ENCODE measurements around the gene VEGFB. TPM values are rescaled to one million over a fixed set of nuclear protein-coding genes. Genes with fewer than 3 reads are reported as not detected.

VEGFB gene
- total and polyA plus RNA-seq, 9 donors = 54.0 to 109 (median 92.1) TPM

- H3K27ac ChIP-seq (ENCODE audit: low read length) = no peak within 1 kb of the TSS
- WGBS (ENCODE audit: insufficient coverage) = under 1% methylated on average over 73 of the region's 75 CpGs
- H3K4me1 ChIP-seq (ENCODE audit: control insufficient read depth, insufficient read depth, low read length) = peaks cover 52% of the 10 kb centered on the region
- H3K27me3 ChIP-seq (ENCODE audit: control insufficient read depth, insufficient read depth, low read length) = no peaks in the 10 kb centered on the region
- no peak for DNase-seq
- no peaks in the 10 kb centered on the region for H3K9me3 ChIP-seq (replicated peaks; ENCODE audit: control insufficient read depth, low read depth, low read length)
- H3K4me3 ChIP-seq (ENCODE audit: low read length) = peak within 1 kb of the TSS; percentile 75
- H3K36me3 ChIP-seq (ENCODE audit: control insufficient read depth, insufficient read depth, low read length) = peaks cover 15% of the 10 kb centered on the region
Measured at GRCh38 chr11:64251016-64251752, 16.8 kb downstream of the VEGFB start, which contains the start of gene PLCB3. Gene PLCB3 (plus strand): TSS chr11:64251530. CDS start chr11:64251650, 120 bp downstream.

GRCh38 chr11:64251753-64252002 is 17.3 kb downstream of the VEGFB start:
- WGBS (ENCODE audit: insufficient coverage) = 0% methylated on average over 18 of the region's 18 CpGs
- Histone ChIP-seq H3K27me3 (ENCODE audit: control insufficient read depth, insufficient read depth, low read length) (no peaks in the 10 kb centered on the region), H3K9me3 (replicated peaks; ENCODE audit: control insufficient read depth, low read depth, low read length) (no peaks in the 10 kb centered on the region), H3K4me3 (ENCODE audit: low read length) (peak overlapping the region; percentile 75), H3K27ac (ENCODE audit: low read length) (no peak overlapping the region), H3K36me3 (ENCODE audit: control insufficient read depth, insufficient read depth, low read length) (peaks cover 20% of the 10 kb centered on the region), H3K4me1 (ENCODE audit: control insufficient read depth, insufficient read depth, low read length) (peaks cover 52% of the 10 kb centered on the region)
- no peak for DNase-seq

- H3K27me3 ChIP-seq (ENCODE audit: control insufficient read depth, insufficient read depth, low read length) = no peaks in the 10 kb centered on the region
- H3K9me3 ChIP-seq (replicated peaks; ENCODE audit: control insufficient read depth, low read depth, low read length) = no peaks in the 10 kb centered on the region
- H3K36me3 ChIP-seq (ENCODE audit: control insufficient read depth, insufficient read depth, low read length) = peaks cover 23% of the 10 kb centered on the region
- H3K4me3 ChIP-seq (ENCODE audit: low read length) = peak overlapping the region; percentile 75
- H3K4me1 ChIP-seq (ENCODE audit: control insufficient read depth, insufficient read depth, low read length) = peaks cover 47% of the 10 kb centered on the region
- no peak overlapping the region for H3K27ac ChIP-seq (ENCODE audit: low read length)
- no peak for DNase-seq
- WGBS (ENCODE audit: insufficient coverage) = 8% methylated on average over 12 of the region's 23 CpGs
Measured at GRCh38 chr11:64252003-64252872, 17.9 kb downstream of the VEGFB start.

GRCh38 chr11:64253043-64253442 is 18.7 kb downstream of the VEGFB start:
- no peak for DNase-seq
- no peaks in the 10 kb centered on the region for H3K9me3 ChIP-seq (replicated peaks; ENCODE audit: control insufficient read depth, low read depth, low read length)
- H3K36me3 ChIP-seq (ENCODE audit: control insufficient read depth, insufficient read depth, low read length) = peaks cover 27% of the 10 kb centered on the region
- 63% methylated on average over 7 of the region's 8 CpGs for WGBS (ENCODE audit: insufficient coverage)
- H3K4me3 ChIP-seq (ENCODE audit: low read length) = no peak overlapping the region
- H3K4me1 ChIP-seq (ENCODE audit: control insufficient read depth, insufficient read depth, low read length) = peaks cover 41% of the 10 kb centered on the region
- H3K27ac ChIP-seq (ENCODE audit: low read length) = no peak overlapping the region
- H3K27me3 ChIP-seq (ENCODE audit: control insufficient read depth, insufficient read depth, low read length) = no peaks in the 10 kb centered on the region

- H3K27ac ChIP-seq (ENCODE audit: low read length) = no peak overlapping the region
- no peak for DNase-seq
- 58% methylated on average over 3 of the region's 5 CpGs for WGBS (ENCODE audit: insufficient coverage)
- H3K9me3 ChIP-seq (replicated peaks; ENCODE audit: control insufficient read depth, low read depth, low read length) = no peaks in the 10 kb centered on the region
- H3K4me1 ChIP-seq (ENCODE audit: control insufficient read depth, insufficient read depth, low read length) = peaks cover 41% of the 10 kb centered on the region
- H3K36me3 ChIP-seq (ENCODE audit: control insufficient read depth, insufficient read depth, low read length) = peaks cover 30% of the 10 kb centered on the region
- H3K27me3 ChIP-seq (ENCODE audit: control insufficient read depth, insufficient read depth, low read length) = no peaks in the 10 kb centered on the region
- no peak overlapping the region for H3K4me3 ChIP-seq (ENCODE audit: low read length)
Measured at GRCh38 chr11:64253481-64253880, 19.1 kb downstream of the VEGFB start.

GRCh38 chr11:64254326-64254725 is 19.9 kb downstream of the VEGFB start:
- Histone ChIP-seq H3K27me3 (ENCODE audit: control insufficient read depth, insufficient read depth, low read length) (no peaks in the 10 kb centered on the region), H3K4me3 (ENCODE audit: low read length) (no peak overlapping the region), H3K27ac (ENCODE audit: low read length) (no peak overlapping the region), H3K9me3 (replicated peaks; ENCODE audit: control insufficient read depth, low read depth, low read length) (no peaks in the 10 kb centered on the region), H3K36me3 (ENCODE audit: control insufficient read depth, insufficient read depth, low read length) (peaks cover 39% of the 10 kb centered on the region), H3K4me1 (ENCODE audit: control insufficient read depth, insufficient read depth, low read length) (peaks cover 38% of the 10 kb centered on the region)
- no peak for DNase-seq
- 78% methylated on average over 7 of the region's 7 CpGs for WGBS (ENCODE audit: insufficient coverage)

GRCh38 chr11:64255135-64256128 is 21.0 kb downstream of the VEGFB start:
- Histone ChIP-seq H3K36me3 (ENCODE audit: control insufficient read depth, insufficient read depth, low read length) (peaks cover 49% of the 10 kb centered on the region), H3K4me3 (ENCODE audit: low read length) (no peak overlapping the region), H3K9me3 (replicated peaks; ENCODE audit: control insufficient read depth, low read depth, low read length) (no peaks in the 10 kb centered on the region), H3K4me1 (ENCODE audit: control insufficient read depth, insufficient read depth, low read length) (peaks cover 29% of the 10 kb centered on the region), H3K27me3 (ENCODE audit: control insufficient read depth, insufficient read depth, low read length) (no peaks in the 10 kb centered on the region), H3K27ac (ENCODE audit: low read length) (no peak overlapping the region)
- 88% methylated on average over 28 of the region's 35 CpGs for WGBS (ENCODE audit: insufficient coverage)
- DNase-seq = no peak

- H3K36me3 ChIP-seq (ENCODE audit: control insufficient read depth, insufficient read depth, low read length) = peaks cover 54% of the 10 kb centered on the region
- no peaks in the 10 kb centered on the region for H3K27me3 ChIP-seq (ENCODE audit: control insufficient read depth, insufficient read depth, low read length)
- DNase-seq = no peak
- H3K4me3 ChIP-seq (ENCODE audit: low read length) = no peak overlapping the region
- peaks cover 22% of the 10 kb centered on the region for H3K4me1 ChIP-seq (ENCODE audit: control insufficient read depth, insufficient read depth, low read length)
- WGBS (ENCODE audit: insufficient coverage) = 80% methylated on average over 13 of the region's 15 CpGs
- H3K27ac ChIP-seq (ENCODE audit: low read length) = no peak overlapping the region
- no peaks in the 10 kb centered on the region for H3K9me3 ChIP-seq (replicated peaks; ENCODE audit: control insufficient read depth, low read depth, low read length)
Measured at GRCh38 chr11:64256300-64256699, 21.9 kb downstream of the VEGFB start.

GRCh38 chr11:64258356-64258755 is 24.0 kb downstream of the VEGFB start:
- no peaks in the 10 kb centered on the region for H3K27me3 ChIP-seq (ENCODE audit: control insufficient read depth, insufficient read depth, low read length)
- no peak overlapping the region for H3K27ac ChIP-seq (ENCODE audit: low read length)
- H3K4me1 ChIP-seq (ENCODE audit: control insufficient read depth, insufficient read depth, low read length) = peaks cover 4% of the 10 kb centered on the region
- peaks cover 75% of the 10 kb centered on the region for H3K36me3 ChIP-seq (ENCODE audit: control insufficient read depth, insufficient read depth, low read length)
- DNase-seq = no peak
- H3K4me3 ChIP-seq (ENCODE audit: low read length) = no peak overlapping the region
- 89% methylated on average over 15 of the region's 24 CpGs for WGBS (ENCODE audit: insufficient coverage)
- H3K9me3 ChIP-seq (replicated peaks; ENCODE audit: control insufficient read depth, low read depth, low read length) = no peaks in the 10 kb centered on the region

Data from muscle of leg (tissue), 11 donors.